A673 (cell line): ENCODE measurements around the gene CPO. TPM values are rescaled to one million over a fixed set of nuclear protein-coding genes. Genes with fewer than 3 reads are reported as not detected.
A peak's percentile ranks its signal among the peaks of the same experiment; 100 is the strongest.

Experiments used
- BruUV-seq: library from RNA; stranded (reverse); fragments of 400-500 nt; replicated peaks from 2 replicates; lab custom pipeline; 2021; lab: Mats Ljungman, UMichigan
- CTCF ChIA-PET: fragments of 300-600 bp; sonication (Branson Sonifier 250); formaldehyde crosslinking; loops from one replicate; lab custom pipeline; 2022; ENCODE audit warnings: antibody characterized with exemption; lab: Charles Lee
- POLR2A ChIA-PET: fragments of 300-600 bp; sonication (Branson Sonifier 250); formaldehyde crosslinking; loops from one replicate; lab custom pipeline; 2022; ENCODE audit warnings: antibody characterized with exemption; ENCODE audit not compliant: low non-redundant PET; lab: Charles Lee
- DNase-seq: peaks from one replicate; pipeline ENCODE4 v3.0.0-alpha.2; 2015; ENCODE audit warnings: low spot score
- H3K27ac ChIP-seq: fragments of 200-600 bp; sonication (generic); 2 replicates; pipeline ENCODE4 v1.5.1; 2016; ENCODE audit warnings: mixed run types, low read depth, mild to moderate bottlenecking, mixed read lengths, antibody characterized with exemption, low read length; ENCODE audit not compliant: poor library complexity, severe bottlenecking
- H3K27me3 ChIP-seq: fragments of 200-600 bp; sonication (generic); replicated peaks from 2 replicates; pipeline ENCODE4 v1.6.1; 2017; ENCODE audit warnings: mixed run types, low read depth, mild to moderate bottlenecking, mixed read lengths, antibody characterized with exemption, low read length; ENCODE audit not compliant: insufficient read depth, poor library complexity
- H3K36me3 ChIP-seq: fragments of 200-600 bp; sonication (generic); 2 replicates; pipeline ENCODE4 v1.6.1; 2016; ENCODE audit warnings: mixed run types, mild to moderate bottlenecking, mixed read lengths, antibody characterized with exemption, low read length; ENCODE audit not compliant: insufficient read depth, poor library complexity, severe bottlenecking
- H3K4me1 ChIP-seq: fragments of 200-600 bp; sonication (generic); 2 replicates; pipeline ENCODE4 v1.6.1; 2017; ENCODE audit warnings: mixed run types, mild to moderate bottlenecking, mixed read lengths, antibody characterized with exemption, low read length; ENCODE audit not compliant: insufficient read depth, poor library complexity, severe bottlenecking
- H3K4me3 ChIP-seq: fragments of 200-600 bp; sonication (generic); 2 replicates; pipeline ENCODE4 v1.5.1; 2016; ENCODE audit warnings: low read depth, mixed run types, mild to moderate bottlenecking, mixed read lengths, low read length; ENCODE audit not compliant: poor library complexity, severe bottlenecking
- H3K9me3 ChIP-seq: fragments of 200-600 bp; sonication (generic); 2 replicates; pipeline ENCODE4 v1.6.1; 2016; ENCODE audit warnings: mixed run types, low read depth, mild to moderate bottlenecking, mixed read lengths, antibody characterized with exemption, low read length; ENCODE audit not compliant: poor library complexity, severe bottlenecking
- EZH2 ChIP-seq: fragments of 200-600 bp; sonication (generic); IDR thresholded peaks from 2 replicates; pipeline ENCODE4 v1.6.1; 2017; ENCODE audit warnings: borderline replicate concordance, low read depth, mild to moderate bottlenecking, mixed read lengths, antibody characterized with exemption, low read length; ENCODE audit not compliant: poor library complexity, severe bottlenecking
- intact Hi-C: fragments of 100-400 bp; cut with micrococcal nuclease; formaldehyde crosslinking; loops from one replicate; pipeline ENCODE4 v1.10.0; 2022; ENCODE audit not compliant: unreplicated experiment
- total RNA-seq: library from RNA; stranded (reverse); gene quantifications from 2 replicates; pipeline ENCODE4 v1.2.3, GENCODE V29; 2021
- TF ChIP-seq, protein P1 (sequence below): fragments of 300-800, 200-600 bp; sonication (generic); conservative IDR thresholded peaks from 2 replicates; pipeline ENCODE4 v1.5.1; 2017; ENCODE audit warnings: low read depth, mild to moderate bottlenecking, antibody characterized with exemption, low read length, moderate library complexity, mixed read lengths

CPO gene
- total RNA-seq, 1 experiment from 2014 or later: not detected

DNA sequence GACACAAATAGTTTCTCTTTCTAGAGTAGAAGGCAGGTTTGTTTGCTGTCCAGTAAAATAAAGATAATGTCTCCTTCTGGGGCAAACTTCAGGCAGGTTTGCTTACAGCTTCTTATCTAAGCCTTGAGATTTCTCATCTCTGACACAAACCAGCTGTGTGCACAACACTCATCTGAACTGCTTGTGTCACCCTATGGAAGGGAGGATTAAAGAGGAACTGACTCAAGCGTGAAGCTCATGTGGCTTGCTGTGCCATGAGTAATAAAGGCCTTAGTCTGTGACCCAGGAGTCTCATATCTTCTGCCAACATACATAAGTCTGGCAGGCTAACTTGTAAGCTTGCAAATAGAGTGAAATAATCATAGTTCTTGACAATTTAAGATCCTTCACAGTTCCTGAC, 24.2 kb upstream of the CPO start:
- Histone ChIP-seq H3K27me3 (no peaks in the 10 kb centered on the region), H3K4me1 (no peaks in the 10 kb centered on the region), H3K27ac (no peak overlapping the region), H3K9me3 (no peaks in the 10 kb centered on the region), H3K4me3 (no peak overlapping the region), H3K36me3 (no peaks in the 10 kb centered on the region)
- ChIA-PET CTCF (no interaction called here), POLR2A (no interaction called here)
- intact Hi-C loops: no loop called here
- DNase-seq: peak; percentile 15
- no TSS peak for BruUV-seq
- TF ChIP-seq, protein P1, sequence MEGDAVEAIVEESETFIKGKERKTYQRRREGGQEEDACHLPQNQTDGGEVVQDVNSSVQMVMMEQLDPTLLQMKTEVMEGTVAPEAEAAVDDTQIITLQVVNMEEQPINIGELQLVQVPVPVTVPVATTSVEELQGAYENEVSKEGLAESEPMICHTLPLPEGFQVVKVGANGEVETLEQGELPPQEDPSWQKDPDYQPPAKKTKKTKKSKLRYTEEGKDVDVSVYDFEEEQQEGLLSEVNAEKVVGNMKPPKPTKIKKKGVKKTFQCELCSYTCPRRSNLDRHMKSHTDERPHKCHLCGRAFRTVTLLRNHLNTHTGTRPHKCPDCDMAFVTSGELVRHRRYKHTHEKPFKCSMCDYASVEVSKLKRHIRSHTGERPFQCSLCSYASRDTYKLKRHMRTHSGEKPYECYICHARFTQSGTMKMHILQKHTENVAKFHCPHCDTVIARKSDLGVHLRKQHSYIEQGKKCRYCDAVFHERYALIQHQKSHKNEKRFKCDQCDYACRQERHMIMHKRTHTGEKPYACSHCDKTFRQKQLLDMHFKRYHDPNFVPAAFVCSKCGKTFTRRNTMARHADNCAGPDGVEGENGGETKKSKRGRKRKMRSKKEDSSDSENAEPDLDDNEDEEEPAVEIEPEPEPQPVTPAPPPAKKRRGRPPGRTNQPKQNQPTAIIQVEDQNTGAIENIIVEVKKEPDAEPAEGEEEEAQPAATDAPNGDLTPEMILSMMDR: no peak
- TF ChIP-seq EZH2: no peak

- H3K27ac ChIP-seq: no peak overlapping the region
- ChIA-PET CTCF (no interaction called here), POLR2A (no interaction called here)
- no peaks in the 10 kb centered on the region for H3K9me3 ChIP-seq
- intact Hi-C loops: no loop called here
- H3K36me3 ChIP-seq: no peaks in the 10 kb centered on the region
- DNase-seq: no peak
- BruUV-seq: no TSS peak
- H3K27me3 ChIP-seq: no peaks in the 10 kb centered on the region
- TF ChIP-seq, protein P1: no peak
- no peak for TF ChIP-seq EZH2
- no peaks in the 10 kb centered on the region for H3K4me1 ChIP-seq
- no peak overlapping the region for H3K4me3 ChIP-seq
Observed at GRCh38 chr2:206918263-206918662, 21.1 kb upstream of the CPO start.

DNA sequence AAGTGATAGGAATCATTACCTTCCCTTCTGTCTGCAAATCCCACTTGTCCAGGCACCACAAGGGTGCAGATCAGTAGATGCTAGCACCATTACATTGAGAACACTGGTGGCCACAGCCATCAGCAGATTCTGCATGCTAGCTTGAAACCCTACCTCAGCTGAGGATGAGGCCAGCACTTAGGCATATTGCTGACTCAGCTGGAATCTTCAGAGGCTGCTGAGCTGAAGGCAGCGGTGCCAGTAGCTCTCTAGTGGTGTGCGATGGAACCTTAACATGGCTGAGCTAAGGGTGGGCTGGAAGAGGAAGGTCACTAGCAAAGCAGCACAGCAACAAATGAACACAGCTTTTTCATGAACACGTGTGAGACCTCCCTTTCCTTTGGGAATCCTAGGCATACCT, 19.0 kb upstream of the CPO start:
- DNase-seq: no peak
- TF ChIP-seq EZH2: no peak
- TF ChIP-seq, protein P1: no peak
- no peaks in the 10 kb centered on the region for H3K4me1 ChIP-seq
- no peak overlapping the region for H3K27ac ChIP-seq
- intact Hi-C loops: no loop called here
- no peaks in the 10 kb centered on the region for H3K36me3 ChIP-seq
- H3K4me3 ChIP-seq: no peak overlapping the region
- ChIA-PET CTCF (no interaction called here), POLR2A (no interaction called here)
- BruUV-seq: no TSS peak
- no peaks in the 10 kb centered on the region for H3K27me3 ChIP-seq
- H3K9me3 ChIP-seq: no peaks in the 10 kb centered on the region
